Colonic mucosa (tissue), 4 donors: ENCODE results near the gene MB21D2. TPM values are rescaled to one million over a fixed set of nuclear protein-coding genes. Genes with fewer than 3 reads are reported as not detected.

ENCODE experiments used
- DNase-seq: peaks from one replicate; pipeline ENCODE4 v3.0.0-alpha.2; 2020
- H3K27ac ChIP-seq: fragments of 200-600 bp; one replicate; pipeline ENCODE4 v1.8.0; 2021
- H3K27me3 ChIP-seq: fragments of 200-600 bp; one replicate; pipeline ENCODE4 v1.8.0; 2021
- H3K36me3 ChIP-seq: fragments of 200-600 bp; one replicate; pipeline ENCODE4 v1.8.0; 2021
- H3K4me1 ChIP-seq: fragments of 200-600 bp; one replicate; pipeline ENCODE4 v1.8.0; 2021; ENCODE audit warnings: mild to moderate bottlenecking
- H3K4me3 ChIP-seq: fragments of 200-600 bp; one replicate; pipeline ENCODE4 v1.8.0; 2021
- H3K9ac ChIP-seq, 2 donors: one replicate each; pipeline ENCODE4 v1.7.0; 2013; ENCODE audit warnings: control low read depth in 2 of 2, low read depth in 2 of 2, low read length in 2 of 2
- H3K9me3 ChIP-seq: fragments of 200-600 bp; one replicate; pipeline ENCODE4 v1.8.0; 2021
- intact Hi-C: fragments of 100-400 bp; cut with DNase I; formaldehyde crosslinking; loops from one replicate; pipeline ENCODE4 v1.14.1; 2022
- total RNA-seq, 2 donors: library from RNA; stranded (reverse); fragmentation: NEBNext Ultra II Directional in 1 of 2; extraction: Animal tissue kit (Norgen Biotek cat#: 25700) in 1 of 2; gene quantifications; one replicate each; pipeline ENCODE4 v1.2.1, GENCODE V29; 2021
- TF ChIP-seq, protein P1 (sequence below): fragments of 200-600 bp; IDR thresholded peaks from one replicate; pipeline ENCODE4 v1.8.0; 2022; ENCODE audit warnings: antibody characterized with exemption, mild to moderate bottlenecking
- donor health status: healthy.
- donor health status: DM: no; HTN: no; CAD: no.
- donor health status: DM: no; HTN: no; CAD: no.

Gene MB21D2
- total RNA-seq, 2 donors from 2014 or later = 2.8 to 4.4 TPM

DNA sequence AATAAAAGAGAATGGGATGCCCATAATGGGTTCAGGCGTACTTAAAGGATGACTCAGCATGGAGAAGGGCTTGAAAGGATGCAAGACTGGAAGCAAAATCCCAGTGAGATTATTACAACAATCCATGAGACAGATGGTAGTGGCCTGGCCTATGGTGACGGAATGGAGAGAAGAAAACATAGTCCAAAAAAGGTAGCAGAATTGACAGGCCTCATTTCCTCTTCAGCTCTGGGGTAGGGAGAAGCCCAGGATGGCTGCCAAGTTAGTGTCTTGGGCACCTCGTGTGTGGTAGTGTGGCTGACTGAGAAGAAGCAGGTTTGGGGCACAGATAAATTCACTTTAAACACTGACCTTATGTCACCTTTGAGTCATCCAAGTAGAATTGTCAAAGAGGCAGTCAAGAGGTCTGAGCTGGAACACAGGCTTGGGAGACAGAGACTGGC, 18.1 kb downstream of the MB21D2 start:
- no peaks in the 10 kb centered on the region for H3K36me3 ChIP-seq
- no peak overlapping the region for H3K27ac ChIP-seq
- H3K4me3 ChIP-seq = no peak overlapping the region
- no peaks in the 10 kb centered on the region for H3K9me3 ChIP-seq
- H3K27me3 ChIP-seq = no peaks in the 10 kb centered on the region
- H3K9ac ChIP-seq = no peak overlapping the region
- TF ChIP-seq, protein P1, sequence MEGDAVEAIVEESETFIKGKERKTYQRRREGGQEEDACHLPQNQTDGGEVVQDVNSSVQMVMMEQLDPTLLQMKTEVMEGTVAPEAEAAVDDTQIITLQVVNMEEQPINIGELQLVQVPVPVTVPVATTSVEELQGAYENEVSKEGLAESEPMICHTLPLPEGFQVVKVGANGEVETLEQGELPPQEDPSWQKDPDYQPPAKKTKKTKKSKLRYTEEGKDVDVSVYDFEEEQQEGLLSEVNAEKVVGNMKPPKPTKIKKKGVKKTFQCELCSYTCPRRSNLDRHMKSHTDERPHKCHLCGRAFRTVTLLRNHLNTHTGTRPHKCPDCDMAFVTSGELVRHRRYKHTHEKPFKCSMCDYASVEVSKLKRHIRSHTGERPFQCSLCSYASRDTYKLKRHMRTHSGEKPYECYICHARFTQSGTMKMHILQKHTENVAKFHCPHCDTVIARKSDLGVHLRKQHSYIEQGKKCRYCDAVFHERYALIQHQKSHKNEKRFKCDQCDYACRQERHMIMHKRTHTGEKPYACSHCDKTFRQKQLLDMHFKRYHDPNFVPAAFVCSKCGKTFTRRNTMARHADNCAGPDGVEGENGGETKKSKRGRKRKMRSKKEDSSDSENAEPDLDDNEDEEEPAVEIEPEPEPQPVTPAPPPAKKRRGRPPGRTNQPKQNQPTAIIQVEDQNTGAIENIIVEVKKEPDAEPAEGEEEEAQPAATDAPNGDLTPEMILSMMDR = no peak
- intact Hi-C loops = no loop called here
- DNase-seq = no peak
- no peaks in the 10 kb centered on the region for H3K4me1 ChIP-seq

DNA sequence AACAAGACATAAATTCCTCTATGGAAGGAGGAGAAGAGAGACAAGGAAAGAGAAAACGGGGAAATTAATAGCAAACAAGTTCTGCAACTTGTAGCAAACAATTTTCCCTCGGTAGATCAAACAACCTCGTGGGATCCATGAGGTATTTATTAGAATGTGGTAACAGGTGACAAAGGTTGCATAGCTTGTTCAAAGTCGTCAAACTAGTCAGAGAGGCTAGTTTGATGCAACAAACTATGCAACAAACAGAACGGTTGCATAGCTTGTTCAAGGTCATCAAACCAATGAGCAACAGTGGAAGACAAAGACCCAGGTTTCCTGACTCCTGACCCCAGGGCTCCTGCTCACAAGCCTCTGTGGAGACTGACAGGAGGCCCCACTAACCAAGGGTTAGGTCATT, 20.7 kb downstream of the MB21D2 start:
- Histone ChIP-seq H3K27me3 (no peaks in the 10 kb centered on the region), H3K27ac (no peak overlapping the region), H3K4me3 (no peak overlapping the region), H3K36me3 (no peaks in the 10 kb centered on the region), H3K9ac (no peak overlapping the region), H3K9me3 (no peaks in the 10 kb centered on the region), H3K4me1 (no peaks in the 10 kb centered on the region)
- TF ChIP-seq, protein P1 = no peak
- intact Hi-C loops = no loop called here
- DNase-seq = no peak

DNA sequence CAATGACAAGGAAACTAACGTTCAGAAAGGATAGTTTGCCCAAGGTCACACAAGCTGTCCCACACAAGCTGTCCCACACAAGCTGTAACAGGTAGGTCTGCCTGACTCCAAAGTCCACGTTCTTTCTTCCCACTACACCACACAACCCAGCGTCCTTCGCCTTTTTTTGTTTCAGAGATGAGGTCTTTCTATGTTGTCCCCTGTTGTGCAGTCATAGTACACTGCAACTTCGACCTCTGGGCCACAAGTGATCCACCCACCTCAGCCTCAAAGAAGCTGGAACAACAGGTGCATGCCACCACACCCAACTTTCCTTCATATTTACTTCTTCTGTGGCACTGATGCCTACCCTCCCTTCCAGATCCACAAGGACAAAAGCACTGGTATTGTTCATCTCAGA, 21.4 kb downstream of the MB21D2 start:
- Histone ChIP-seq H3K27me3 (no peaks in the 10 kb centered on the region), H3K27ac (no peak overlapping the region), H3K9ac (no peak overlapping the region), H3K36me3 (no peaks in the 10 kb centered on the region), H3K9me3 (no peaks in the 10 kb centered on the region), H3K4me3 (no peak overlapping the region), H3K4me1 (no peaks in the 10 kb centered on the region)
- intact Hi-C loops = no loop called here
- DNase-seq = no peak
- TF ChIP-seq, protein P1 = no peak

DNA sequence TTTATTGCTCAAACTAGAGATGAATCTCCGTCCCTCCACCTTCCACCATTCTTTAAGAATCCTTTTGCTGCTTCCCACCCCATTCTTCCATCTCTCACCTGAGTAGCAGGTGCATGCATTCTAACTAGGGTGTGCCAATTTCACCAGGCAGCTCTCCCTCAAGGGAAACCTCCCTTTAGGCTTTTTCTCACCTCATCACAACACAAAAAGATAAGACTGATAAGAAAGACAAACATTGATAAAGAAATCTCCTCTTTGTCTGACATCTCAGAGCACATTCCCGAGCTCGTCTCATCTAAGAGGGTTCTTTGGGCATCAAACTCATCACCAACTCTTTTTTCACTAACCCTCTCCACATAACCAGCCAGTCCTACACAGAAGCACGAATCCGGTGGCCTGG, 23.0 kb downstream of the MB21D2 start:
- no peaks in the 10 kb centered on the region for H3K9me3 ChIP-seq
- no peak overlapping the region for H3K4me3 ChIP-seq
- TF ChIP-seq, protein P1 = no peak
- DNase-seq = no peak
- no peak overlapping the region for H3K9ac ChIP-seq
- H3K36me3 ChIP-seq = no peaks in the 10 kb centered on the region
- no peaks in the 10 kb centered on the region for H3K4me1 ChIP-seq
- no peaks in the 10 kb centered on the region for H3K27me3 ChIP-seq
- intact Hi-C loops = no loop called here
- no peak overlapping the region for H3K27ac ChIP-seq

DNA sequence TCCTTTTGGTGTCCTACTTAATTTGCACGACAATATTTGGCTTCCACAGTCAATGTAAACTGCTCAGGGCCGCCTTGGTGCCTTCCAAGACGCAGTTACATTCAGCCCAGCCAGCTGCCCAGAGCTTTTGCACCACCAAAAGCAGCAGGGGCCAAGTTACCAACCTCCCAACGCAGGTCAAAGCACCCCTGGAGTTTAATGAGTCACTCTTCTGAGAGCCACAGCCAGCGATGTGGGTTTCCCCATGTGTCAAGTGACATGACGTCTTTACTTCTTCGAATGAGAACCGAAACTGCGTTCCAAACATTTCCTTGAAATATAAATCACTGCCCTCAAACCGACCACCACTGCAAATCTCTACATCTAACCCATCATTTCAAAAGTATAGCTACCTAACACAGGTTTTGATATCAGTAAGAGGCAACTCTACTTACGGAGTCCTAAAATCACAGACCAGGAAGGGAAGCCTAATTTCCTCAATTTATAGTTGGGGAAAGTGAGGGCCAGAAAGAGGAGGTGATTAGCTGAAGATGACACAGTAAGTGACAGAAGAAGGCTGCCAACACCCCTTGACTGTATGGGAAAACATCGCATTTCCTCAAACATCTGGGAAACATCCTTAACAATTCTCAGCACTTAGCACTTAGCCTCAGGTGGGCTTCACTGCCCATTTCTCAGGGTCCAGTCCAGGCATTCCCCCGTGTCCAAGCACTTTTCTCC, 24.5 kb downstream of the MB21D2 start:
- DNase-seq = peak; percentile 27

More for the DNA sequence above, 24.5 kb downstream of the MB21D2 start:
- TF ChIP-seq, protein P1 = no peak
- no peak overlapping the region for H3K4me3 ChIP-seq
- H3K27ac ChIP-seq = peak overlapping the region; percentile 25
- no peaks in the 10 kb centered on the region for H3K9me3 ChIP-seq
- H3K27me3 ChIP-seq = no peaks in the 10 kb centered on the region
- intact Hi-C loops = no loop called here
- no peak overlapping the region for H3K9ac ChIP-seq
- no peaks in the 10 kb centered on the region for H3K36me3 ChIP-seq
- no peaks in the 10 kb centered on the region for H3K4me1 ChIP-seq
